AG08396 (cell line): ENCODE measurements around the gene DCHS2.
"Not testable (repeated sequence)": the region's sequence is repeated elsewhere in the genome, so short reads cannot be mapped to it uniquely, and the experiment has no call there.

Experiments used
- DNase-seq: peaks from one replicate; pipeline ENCODE4 v3.0.0; 2012; ENCODE audit warnings: low spot score, mixed read lengths

DCHS2 gene

GRCh38 chr4:154217384-154217783 is 274.2 kb downstream of the DCHS2 start:
- not testable (repeated sequence) for DNase-seq

GRCh38 chr4:154211506-154211905 is 280.1 kb downstream of the DCHS2 start:
- DNase-seq = no peak

GRCh38 chr4:154208424-154208823 is 283.2 kb downstream of the DCHS2 start:
- no peak for DNase-seq

- no peak for DNase-seq
Observed at GRCh38 chr4:154205471-154205870, 286.1 kb downstream of the DCHS2 start.

GRCh38 chr4:154194649-154195048 is 296.9 kb downstream of the DCHS2 start:
- no peak for DNase-seq

- DNase-seq = no peak
Observed at GRCh38 chr4:154192585-154192984, 299.0 kb downstream of the DCHS2 start.

GRCh38 chr4:154189346-154189745 is 302.3 kb downstream of the DCHS2 start:
- no peak for DNase-seq

GRCh38 chr4:154186888-154187287 is 304.7 kb downstream of the DCHS2 start:
- DNase-seq = no peak

GRCh38 chr4:154186035-154186434 is 305.6 kb downstream of the DCHS2 start:
- DNase-seq = no peak

- no peak for DNase-seq
Observed at GRCh38 chr4:154184238-154184637, 307.4 kb downstream of the DCHS2 start.

GRCh38 chr4:154183264-154183663 is 308.3 kb downstream of the DCHS2 start:
- DNase-seq = no peak
